HG02973 (cell line): ENCODE results near the gene LRRC74B.
"Not testable (repeated sequence)": the region's sequence is repeated elsewhere in the genome, so short reads cannot be mapped to it uniquely, and the experiment has no call there.

Source experiments
- ATAC-seq: cut with Tn5 transposase; IDR thresholded peaks from one replicate; pipeline ENCODE4 v1.9.1; 2021; ENCODE audit warnings: moderate library complexity; ENCODE audit not compliant: unreplicated experiment

The LRRC74B gene, protein sequence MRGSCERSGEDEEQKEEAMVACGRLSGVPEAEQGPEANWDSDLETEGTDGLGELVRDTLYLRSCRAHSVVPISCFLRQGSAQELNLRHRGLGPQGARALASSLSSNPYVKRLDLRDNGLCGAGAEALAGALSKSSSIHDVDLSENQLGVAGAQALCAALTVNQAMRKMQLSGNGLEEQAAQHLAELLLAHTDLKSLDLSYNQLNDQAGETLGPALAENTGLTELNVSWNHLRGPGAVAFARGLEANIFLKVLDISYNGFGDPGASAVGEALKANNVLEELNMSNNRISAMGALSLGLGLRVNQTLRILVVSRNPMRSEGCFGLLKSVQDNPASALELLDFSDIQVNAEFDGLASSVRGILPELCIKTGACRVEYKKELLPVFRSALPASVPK

DNA sequence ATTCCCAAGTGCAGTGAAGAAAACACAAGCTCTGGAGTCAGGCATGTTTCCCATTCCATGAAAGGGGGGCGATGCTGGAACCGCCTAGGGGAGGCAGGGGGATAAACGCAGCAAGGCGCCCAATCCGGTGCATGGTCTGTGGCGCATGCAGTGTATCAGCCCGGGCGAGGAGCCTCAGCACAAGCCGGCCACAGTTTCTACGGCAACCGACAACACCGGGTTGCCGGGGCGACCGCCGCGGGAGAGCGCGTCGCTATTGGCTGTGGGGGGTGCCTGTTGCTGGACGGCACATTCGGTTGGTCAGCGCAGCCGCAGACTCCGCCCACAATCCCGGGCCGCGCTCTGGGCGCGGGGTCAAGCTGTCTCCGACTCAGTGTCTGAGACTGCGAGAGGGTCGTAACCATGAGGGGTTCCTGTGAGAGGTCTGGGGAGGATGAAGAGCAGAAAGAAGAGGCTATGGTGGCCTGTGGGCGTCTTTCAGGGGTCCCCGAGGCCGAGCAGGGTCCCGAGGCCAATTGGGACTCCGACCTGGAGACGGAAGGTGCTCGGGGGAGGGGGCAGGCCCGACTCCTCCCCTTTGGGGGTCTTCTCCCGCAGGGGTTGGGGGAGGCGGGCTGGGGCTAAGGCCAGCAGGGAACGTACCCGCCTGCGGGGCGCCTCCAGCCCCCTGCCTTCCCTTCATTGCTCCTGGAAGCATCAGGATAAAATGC is at the start of gene LRRC74B:
Gene LRRC74B (plus strand): TSS at position 362 of the 710 bp plus-strand sequence. CDS start 41 bp downstream, at position 403.
- ATAC-seq, result peak; percentile 68

DNA sequence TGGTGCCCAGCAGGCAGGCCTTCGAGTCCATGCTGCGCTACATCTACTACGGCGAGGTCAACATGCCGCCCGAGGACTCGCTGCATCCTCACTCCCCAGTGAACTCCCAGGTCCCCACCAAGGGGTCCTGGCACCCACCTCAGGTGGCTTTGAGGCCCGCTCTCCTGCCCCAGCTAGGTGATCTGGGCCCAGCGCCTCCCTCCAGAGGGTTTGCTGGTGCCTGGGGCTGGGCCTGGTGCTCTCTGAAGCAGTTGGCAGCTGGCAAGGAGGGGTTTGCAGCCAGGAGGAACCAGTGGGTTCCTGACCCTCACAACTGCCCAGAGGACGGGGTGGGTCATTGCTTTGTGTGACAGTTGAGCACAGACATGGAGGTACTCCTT is 49.7 kb upstream of the LRRC74B start:
- ATAC-seq, result no peak

DNA sequence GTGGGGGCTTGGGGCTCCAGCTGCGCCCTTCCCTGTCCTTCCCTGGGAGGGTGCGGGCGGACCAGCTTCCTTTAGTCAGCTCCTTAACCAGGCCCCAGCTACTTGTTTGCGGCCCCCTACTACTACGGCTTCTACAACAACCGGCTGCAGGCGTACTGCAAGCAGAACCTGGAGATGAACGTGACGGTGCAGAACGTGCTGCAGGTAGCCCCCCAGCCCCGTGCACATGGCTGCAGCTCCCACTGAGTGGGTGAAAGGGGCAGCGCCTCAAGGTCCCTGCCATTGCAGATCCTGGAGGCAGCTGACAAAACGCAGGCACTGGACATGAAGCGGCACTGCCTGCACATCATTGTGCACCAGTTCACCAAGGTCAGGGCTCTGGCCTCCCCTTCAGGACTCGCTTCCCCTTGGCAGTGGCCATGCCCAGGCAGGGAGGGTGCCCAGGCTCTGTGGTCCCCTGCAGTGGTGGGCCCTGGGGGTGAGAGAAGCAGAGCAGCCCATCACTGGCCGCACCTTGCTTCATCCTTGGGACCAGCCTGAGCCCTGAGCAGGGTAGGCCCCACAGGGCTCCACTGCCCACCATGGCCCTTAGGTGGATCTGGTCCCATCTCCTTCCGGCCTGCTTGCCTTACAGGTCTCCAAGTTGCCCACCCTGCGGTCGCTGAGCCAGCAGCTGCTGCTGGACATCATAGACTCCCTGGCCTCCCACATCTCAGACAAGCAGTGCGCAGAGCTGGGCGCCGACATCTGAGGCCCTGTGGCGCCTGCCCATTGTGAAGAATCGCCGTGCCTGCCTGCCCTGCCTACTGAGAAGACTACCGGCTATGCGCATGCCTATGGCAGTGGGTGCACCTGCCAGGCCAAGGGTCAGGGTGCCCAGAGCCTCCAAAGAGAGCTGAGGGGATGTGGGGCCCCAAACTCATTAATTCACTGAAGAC is 48.9 kb upstream of the LRRC74B start:
- ATAC-seq, result no peak

DNA sequence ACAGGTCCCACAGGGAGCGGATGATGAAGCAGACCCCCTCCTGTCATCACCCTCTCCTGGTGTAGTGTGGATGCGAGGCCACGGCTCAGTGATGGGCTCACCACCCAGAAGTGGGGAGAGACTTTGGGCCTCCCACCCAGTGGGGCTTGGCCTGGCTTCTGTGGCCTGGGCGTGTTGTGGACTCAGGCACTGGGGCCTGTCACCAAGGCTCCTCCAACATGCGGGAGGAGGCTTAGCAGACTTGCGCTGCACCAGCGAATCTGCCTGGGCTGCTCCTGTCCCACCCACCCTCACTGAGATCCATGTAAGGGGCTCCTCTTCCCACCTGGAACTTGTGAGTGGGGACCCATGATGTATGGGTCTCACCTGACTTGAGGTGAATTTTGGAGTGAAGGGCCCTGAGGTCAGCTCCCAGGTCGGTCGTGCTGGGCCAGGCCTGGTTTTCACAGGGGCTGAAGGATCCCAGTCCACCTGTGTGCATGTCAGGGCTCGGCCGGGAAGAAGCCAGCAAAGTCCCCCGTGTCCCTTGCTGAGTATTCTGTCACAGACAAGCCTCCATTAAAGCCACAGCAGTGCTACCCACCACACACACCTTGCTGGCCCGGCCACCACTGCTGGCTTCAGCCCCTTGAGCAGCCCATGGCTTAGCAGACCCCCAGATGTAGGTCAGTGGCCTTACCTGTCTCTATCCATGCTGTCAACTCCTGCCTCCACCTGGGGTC is 48.0 kb upstream of the LRRC74B start:
- ATAC-seq, result no peak

DNA sequence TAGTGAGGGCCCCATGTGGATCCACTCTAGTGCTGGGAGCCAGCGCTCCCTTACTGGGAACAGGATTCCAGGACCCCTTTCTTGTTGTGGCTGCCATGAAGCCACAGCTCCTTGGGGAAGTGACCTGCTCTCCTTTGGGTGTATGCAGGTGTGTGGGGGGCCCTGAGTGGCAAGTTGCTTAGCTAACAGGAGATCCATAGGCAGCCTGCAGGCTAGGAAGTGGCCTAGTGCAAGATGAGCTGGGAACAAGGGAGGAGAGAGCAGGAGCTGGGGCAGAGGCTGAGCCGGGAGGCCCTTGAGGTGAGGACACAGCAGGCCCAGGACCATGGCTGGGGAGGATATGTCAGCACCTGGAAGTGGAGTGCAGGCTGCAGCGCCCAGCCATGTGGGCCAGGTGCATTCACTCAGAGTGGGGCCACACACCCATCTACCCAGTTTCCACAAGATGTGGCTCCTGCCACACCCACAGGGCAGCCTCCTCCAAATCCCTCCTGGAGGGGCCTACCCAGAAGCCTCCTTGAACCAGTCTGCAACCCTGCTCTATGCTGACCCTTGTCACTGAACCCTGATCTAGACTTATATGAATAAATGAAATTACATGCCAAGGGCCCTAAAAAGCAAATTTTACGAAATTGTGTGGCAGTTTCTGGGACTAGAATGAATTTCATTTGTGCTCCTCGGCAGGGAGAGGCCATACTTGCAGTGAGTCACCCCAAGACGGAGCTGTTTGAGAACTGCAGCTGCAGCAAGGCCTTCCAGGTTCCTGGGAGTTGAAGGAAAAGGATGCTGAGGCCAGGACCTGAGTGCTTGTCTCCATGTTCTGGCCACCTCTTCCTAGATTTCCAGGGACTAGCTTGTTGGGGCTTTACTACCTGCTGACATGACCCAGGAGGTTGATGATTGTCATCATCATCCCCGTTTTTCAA is 47.1 kb upstream of the LRRC74B start:
- no peak for ATAC-seq

DNA sequence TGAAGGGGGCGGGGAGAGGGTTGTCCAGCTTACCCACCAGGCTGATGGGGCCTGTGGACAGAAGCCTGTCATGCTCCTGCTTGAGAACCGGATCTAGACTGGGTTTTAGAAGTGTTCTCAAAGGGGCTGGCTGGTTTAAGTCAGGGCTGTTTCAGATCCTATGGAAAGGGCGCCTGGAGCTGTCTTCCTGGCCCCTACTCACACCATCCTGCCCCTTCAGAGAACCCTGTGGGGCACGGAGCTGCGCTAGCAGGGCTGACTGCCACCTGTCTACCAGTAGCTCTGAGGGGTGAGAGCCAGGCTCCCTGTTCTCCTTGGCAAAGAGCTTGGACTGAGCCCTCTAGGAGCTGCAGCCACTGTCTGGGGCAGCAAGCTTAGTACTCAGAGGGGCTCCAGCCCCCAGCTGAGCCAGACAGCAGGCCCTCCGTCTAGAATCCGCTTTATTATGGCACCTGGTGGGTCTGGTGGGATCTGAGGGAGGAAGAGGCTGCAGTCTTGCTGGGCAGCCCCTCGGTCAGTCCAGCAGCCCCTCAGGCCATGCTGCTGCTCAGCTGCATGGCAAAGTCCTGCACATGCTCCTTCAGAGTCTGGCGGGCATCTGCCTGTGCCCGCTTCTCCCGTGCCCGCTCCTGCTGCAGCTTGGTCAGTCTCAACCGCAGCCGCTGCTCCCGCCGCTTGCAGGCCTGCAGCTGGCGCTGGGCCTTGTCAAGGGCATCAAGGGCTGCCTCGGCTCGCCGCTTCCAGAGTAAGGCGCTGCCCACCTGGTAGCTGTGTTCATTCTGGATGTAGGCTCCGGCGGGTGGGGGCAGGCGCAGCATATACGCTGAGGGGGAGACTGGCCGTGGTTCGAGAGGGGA is 46.2 kb upstream of the LRRC74B start:
- ATAC-seq, result no peak

DNA sequence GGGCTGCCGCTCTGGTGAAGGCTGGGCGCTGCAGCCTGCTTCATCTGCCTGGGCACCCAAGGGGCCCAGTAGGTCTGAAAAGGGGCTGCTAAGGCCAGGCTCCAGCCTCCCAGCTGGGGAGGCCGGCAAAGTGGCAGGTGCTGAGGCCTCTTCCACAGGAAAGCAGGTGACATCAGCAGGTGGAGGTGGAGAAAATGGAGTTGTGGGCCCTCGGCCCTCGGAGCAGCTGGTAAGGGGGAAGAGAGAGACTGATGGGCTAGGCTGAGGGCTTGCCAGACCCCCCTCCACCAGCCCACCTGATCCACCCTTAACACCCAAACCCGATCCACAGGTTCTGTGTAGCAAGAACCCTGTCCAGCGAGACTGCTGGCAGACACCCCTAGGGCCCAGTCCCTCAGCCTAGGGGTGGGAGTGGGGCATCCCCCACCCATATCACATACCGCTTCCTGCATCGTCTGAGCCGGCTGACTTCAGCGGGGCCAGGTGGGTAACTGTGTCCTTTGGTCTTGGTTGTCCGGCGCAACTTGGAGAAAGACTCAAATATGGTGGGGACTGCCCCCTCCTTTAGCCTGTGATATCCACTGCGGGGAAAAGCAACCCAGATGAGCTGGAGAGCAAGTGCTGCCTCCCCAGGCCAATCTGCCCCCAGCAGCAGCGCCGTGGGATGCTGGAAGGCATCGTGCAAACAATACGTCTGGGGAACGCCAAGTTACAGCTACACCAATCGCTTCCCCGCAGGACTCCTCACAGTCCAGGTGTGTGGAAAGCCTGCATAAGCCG is 45.3 kb upstream of the LRRC74B start:
- no peak for ATAC-seq

DNA sequence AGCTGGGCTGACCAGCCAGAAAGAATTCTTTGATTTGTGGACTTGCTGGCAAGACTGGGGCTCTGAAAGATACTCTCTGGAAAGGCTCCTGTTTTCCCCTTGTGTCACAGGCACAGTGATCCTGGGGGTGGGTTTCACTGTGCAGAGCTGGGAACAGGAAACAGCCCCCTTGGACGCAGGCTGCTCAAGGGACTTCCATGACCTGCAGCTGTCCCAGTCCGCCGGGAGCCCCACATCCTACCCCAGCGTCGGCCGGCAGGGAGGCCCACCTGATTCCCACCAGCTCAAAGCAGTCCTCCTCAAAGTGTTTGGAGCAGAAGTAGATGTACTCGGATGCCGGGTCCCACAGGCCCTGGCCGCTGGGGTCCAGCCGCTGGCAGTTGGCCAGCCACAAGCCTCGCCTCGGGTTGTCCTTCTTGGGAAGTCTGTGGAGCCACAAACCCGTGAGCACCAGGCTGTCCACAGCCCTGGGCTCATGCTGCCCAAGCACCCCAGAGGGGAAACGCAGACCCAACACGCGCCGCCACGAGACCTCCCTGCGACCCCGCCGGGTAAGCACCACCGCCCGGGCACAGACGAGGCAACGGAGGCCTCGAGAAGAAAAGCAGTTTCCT is 44.7 kb upstream of the LRRC74B start:
- ATAC-seq, result no peak

DNA sequence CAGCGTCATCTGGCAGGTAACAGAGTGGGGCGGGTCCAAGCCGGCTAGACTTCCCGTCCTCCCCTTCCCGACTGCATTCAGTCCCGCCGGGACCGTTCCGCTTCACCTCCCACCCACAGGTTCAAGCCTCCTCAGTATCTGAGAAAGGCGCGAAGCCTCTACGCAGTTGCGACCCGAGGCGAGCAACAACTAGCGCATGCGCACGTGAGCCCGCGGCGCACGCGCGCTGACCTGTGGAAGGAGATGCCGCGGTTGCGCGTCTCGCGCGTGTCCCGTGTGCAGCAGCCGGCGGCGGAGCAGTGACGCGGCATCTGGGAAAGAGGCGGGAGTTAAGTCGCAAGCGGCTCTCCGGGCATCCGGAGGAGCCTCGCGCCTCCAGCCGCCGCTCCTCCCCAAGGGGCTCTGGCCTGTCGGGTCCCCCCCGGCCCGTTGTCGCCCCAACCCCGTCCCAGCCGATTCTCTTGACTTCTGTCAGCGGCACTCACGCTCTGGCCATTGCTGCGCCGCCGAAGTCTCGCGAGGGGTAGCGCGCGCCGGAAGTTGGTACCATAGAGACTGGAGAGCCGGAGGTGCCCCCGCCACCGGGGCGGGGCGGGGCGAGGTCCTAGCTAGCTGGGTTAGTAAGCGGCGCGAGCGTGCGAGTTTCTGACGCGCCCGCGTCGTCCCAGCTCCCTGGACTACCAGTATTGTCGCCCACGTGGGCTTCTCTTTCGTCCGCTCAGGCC is 44.0 kb upstream of the LRRC74B start, which contains the start of gene THAP7:
Gene THAP7 (minus strand): TSS at position 518 of the 725 bp plus-strand sequence. CDS start 207 bp downstream, at position 311.
- ATAC-seq, result peak; percentile 70

DNA sequence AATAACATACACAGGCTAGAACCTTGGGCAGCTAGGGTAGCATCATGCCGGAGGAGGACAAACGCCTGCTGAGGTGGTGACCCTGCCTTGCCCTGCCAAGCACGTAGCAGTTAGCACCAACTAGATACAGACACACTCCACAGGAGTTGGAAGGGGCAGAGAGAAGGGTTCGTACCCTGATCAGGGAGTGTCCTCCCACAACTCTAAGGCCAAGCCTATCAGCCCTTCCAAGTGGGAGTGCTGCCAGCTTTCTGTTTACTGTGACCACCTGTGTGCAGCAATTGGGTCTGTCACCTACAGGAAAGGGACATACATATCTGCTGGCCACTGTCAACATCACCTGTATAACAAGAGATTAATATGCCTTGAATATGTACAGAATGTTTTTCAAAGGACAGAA is 42.0 kb upstream of the LRRC74B start:
- ATAC-seq, result no peak

DNA sequence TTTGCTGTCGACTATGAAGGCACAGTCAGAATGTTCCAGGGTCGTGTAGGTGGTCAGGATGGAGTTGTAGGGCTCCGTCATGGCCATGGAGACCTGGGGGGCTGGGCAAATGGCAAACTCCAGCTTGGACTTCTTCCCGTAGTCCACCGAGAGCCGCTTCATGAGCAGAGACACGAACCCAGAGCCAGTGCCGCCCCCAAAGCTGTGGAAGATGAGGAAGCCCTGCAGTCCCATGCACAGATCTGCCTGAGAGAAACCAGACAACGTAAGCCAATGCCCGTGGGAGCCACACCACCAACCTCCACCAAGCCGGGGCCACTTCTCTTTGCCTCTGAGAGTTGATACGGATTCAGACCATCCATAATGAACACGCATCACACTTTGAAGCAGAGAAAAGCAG is 36.5 kb upstream of the LRRC74B start:
- ATAC-seq, result not testable (repeated sequence)

DNA sequence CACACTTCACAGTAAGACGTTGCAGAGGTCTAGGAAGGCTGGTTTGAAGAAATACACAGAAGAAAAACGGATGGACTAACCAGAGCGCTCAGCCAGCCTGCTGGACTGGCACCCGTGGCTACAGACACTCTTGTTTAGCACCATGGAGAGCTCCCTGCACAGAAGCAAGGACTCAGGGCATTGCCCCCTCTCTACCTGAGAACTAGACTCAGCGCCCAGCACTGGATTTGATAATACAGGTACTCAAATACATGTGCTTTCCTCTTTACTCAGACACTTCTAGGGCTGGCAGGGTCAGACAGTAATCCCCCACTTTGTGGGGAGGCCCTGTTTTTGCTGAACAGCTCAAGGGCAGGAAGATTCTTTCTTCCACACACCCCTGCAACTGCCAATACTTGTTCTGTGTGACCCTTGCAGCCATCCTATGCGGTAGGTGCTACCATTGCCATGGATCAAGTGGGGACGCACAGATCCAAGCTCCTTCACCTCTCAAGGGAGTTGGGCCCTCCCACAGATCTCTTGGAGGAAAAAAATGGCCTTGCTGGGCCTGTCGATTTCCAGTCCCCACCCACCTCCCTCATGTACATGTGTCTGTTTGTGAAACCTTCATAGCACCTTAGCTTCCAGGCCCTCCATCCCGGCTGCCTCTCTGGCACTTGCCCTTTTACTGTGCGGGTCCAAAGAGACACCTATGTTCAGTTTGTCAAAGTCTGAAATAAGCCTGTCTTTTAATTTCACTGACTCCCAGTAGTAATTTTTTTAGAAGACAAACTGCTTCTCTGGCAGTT is 35.9 kb upstream of the LRRC74B start:
- no peak for ATAC-seq

DNA sequence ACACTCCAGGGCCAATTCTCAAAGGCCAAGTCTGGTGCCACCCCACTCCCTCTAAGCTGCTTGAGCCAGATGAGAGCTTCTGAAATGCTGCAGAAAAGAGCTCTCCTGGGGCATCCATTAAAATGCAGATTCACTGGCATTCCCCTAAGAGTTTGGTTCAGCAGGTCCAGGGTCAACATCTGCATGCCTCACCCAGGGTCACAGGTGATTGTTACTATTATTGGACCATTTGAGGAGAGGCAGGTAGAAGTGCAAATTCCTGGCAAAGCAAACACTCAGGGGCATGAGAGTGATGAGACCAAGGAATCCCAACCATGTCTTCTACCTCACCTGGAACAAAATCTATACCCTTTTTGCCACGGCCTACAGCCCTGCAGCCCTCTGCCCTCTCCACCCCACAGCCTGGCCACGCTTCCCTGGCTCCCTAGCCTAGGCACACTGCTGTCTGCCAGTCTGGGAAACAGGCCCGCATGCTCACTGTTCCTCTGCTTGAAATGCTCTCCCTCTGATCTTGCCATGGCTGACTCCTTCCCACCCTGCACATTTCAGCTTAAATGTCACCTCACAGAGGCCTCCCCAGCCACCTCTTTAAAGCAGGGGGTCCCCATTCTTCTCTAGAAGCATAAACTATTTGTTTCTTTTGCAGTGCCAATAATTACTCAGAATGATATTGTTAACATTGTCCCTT is 35.2 kb upstream of the LRRC74B start:
- no peak for ATAC-seq

DNA sequence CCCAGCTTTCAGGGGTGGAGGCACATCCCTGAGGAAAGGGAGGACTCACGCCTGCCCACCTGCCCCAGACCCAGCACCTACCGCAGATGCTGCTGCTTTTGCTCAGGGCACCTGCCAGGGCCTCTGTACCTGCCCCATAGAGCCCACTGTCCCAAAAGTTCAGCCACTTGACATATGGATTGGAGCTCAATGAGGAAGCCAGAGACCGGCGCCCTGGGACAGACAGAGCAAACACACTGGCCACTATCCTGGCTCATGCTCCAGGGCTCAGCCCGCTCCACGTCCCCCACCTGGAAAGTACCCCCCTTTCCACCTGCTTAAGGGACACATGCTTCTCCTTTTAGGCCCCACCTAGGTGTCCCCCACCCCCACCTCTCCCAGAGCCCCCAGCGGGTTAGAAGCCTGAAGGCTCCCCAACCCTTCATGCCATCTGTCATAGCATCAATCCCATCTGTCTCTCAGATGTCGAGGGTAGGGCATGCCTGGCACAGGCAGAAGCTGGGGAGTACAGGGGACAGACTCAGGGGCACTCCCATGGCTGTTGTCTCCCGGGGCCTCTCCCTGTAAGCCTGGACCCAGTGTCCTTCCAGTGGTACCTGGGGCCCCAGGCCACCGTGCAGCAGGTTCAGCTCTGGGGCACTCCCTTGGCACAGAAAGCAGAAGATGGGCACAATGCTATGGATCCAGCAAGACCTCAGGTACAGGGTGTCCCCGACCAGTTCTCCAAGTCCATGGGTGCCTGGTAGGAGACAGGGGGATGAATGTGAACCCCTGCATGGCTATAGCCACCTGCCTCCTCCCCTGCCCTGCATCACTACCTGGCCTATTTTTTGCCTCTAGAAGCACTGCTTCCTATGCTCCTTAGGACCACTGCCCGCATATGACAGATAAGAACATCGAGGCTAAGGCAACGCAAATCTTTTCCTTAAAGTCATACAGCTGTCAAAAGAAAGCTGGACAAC is 33.0 kb upstream of the LRRC74B start:
- no peak for ATAC-seq
